Measurements from ENCODE around the gene MT1H. TPM values are rescaled to one million over a fixed set of nuclear protein-coding genes. Genes with fewer than 3 reads are reported as not detected.
A peak's percentile ranks its signal among the peaks of the same experiment; 100 is the strongest.

The MT1H gene
- total and polyA plus RNA-seq, 2 of the 13 experiments (the other 11 are each of a cell fraction or from before 2014, with no cell fraction given): 0.60 TPM; not detected in 1

- 0 out of 2 replicates have a peak, but pooled peaks have one; percentile 9 for TF ChIP-seq USF2 (IDR thresholded peaks at IDR 0.05; ENCODE audit: low read depth, low read length)
- no peak for TF ChIP-seq USF2 (CRISPR knock-in tag; IDR thresholded peaks at IDR 0.05; ENCODE audit: borderline replicate concordance)
- TF ChIP-seq ZNF281 (CRISPR knock-in tag; IDR thresholded peaks at IDR 0.05; ENCODE audit: borderline replicate concordance): no peak
- no peak for TF ChIP-seq PITX1 (CRISPR knock-in tag; IDR thresholded peaks at IDR 0.05)
Observed at GRCh38 chr16:56682703-56683397, 13.2 kb downstream of the MT1H start (continued).

GRCh38 chr16:56683424-56684172 lies 14.0 kb downstream of the MT1H start:
- Histone ChIP-seq H3K4me2 (ENCODE audit: low read depth, low read length) (peak overlapping the region; percentile 100), H3K9ac (ENCODE audit: insufficient read depth, low read depth, low read length) (no peak overlapping the region), H3K36me3 (replicated peaks in 1 of 2; ENCODE audit: control insufficient read depth in 1 of 2, insufficient read depth in 2 of 2, low read length in 2 of 2) (no peaks in the 10 kb centered on the region), H3K9me3 (ENCODE audit: low read length) (peaks cover 10% of the 10 kb centered on the region), H3K27ac (ENCODE audit: extremely low read length, insufficient read depth, low read length) (no peak overlapping the region), H3K79me2 (ENCODE audit: insufficient read depth, low read length) (no peaks in the 10 kb centered on the region), H3K27me3 (ENCODE audit: control insufficient read depth in 1 of 2, insufficient read depth in 2 of 2, low read length in 2 of 2) (peaks cover 0 to 6% of the 10 kb centered on the region in 2 experiments; a peak in 1 of 5 replicates), H2AFZ (ENCODE audit: low read length) (no peak overlapping the region), H4K20me1 (ENCODE audit: insufficient read depth, low read length) (no peaks in the 10 kb centered on the region), H3K4me3 (replicated peaks in 1 of 3; ENCODE audit: insufficient read depth in 1 of 3, low read depth in 2 of 3, low read length in 3 of 3) (peak overlapping the region; percentile 62 to 83 (median 78); a peak in 4 of 6 replicates), H3K4me1 (ENCODE audit: insufficient read depth, low read length) (peaks cover 47% of the 10 kb centered on the region)
- no peak for ATAC-seq
- in situ Hi-C loops (cut with HindIII; ENCODE audit: extremely low pct_ligation_motif_present, low pct_unique_long_range_greater_than_20kb): no loop called here
- 91% methylated on average over 5 of the region's 5 CpGs for WGBS (ENCODE audit: low lambda C conversion rate)
- POLR2A ChIA-PET: interaction anchor here (0.8 to 2.3 kb wide), 6 partner anchors 18 to 77 kb away, joined by 3 to 15 read pairs (median 4); partner anchors contain the start of genes MT1E, MT2A and NUP93
- intact Hi-C loops (cut with micrococcal nuclease; ENCODE audit: unreplicated experiment): no loop called here
- CTCF ChIA-PET (ENCODE audit: low intra/inter-chr PET ratio, low total read pairs): no interaction called here
- BruUV-seq (replicated peaks): no TSS peak
- no peak for FAIRE-seq
- no peak for DNase-seq (ENCODE audit: low spot score)
- no peak for TF ChIP-seq CSRNP2 (CRISPR knock-in tag; conservative IDR thresholded peaks at IDR 0.05; ENCODE audit: low read depth)
- peak; percentile 71; the same call in 1 of the 2 replicates for TF ChIP-seq MAFG (CRISPR knock-in tag; IDR thresholded peaks at IDR 0.05)
- no peak for TF ChIP-seq ZNF3 (CRISPR knock-in tag; IDR thresholded peaks at IDR 0.05)
- no peak for TF ChIP-seq KDM5B (CRISPR knock-in tag; IDR thresholded peaks at IDR 0.05; ENCODE audit: borderline replicate concordance)
- TF ChIP-seq NONO (IDR thresholded peaks at IDR 0.05): no peak
- TF ChIP-seq NONO (CRISPR knock-in tag; conservative IDR thresholded peaks at IDR 0.05): no peak
- TF ChIP-seq MAFK (conservative IDR thresholded peaks at IDR 0.05 in 1 of 2, IDR thresholded peaks at IDR 0.05 in 1 of 2; ENCODE audit: low read length in 2 of 2): peak; percentile 95 to 96
- peak; percentile 93 for TF ChIP-seq MAFF (IDR thresholded peaks at IDR 0.05; ENCODE audit: low read depth, low read length)
- TF ChIP-seq FOXC1 (CRISPR knock-in tag; IDR thresholded peaks at IDR 0.05; ENCODE audit: borderline replicate concordance): no peak
- no peak for TF ChIP-seq TCF12 (IDR thresholded peaks at IDR 0.05)
- no peak for TF ChIP-seq TCF12 (CRISPR knock-in tag; IDR thresholded peaks at IDR 0.05)

Data from HepG2 (cell line).